WTC11 (cell line): ENCODE results near the gene ERC1.
"Not testable (repeated sequence)": the region's sequence is repeated elsewhere in the genome, so short reads cannot be mapped to it uniquely, and the experiment has no call there.

Experiments used
- CREM ChIP-seq: sonication (generic); formaldehyde crosslinking; IDR thresholded peaks from 2 replicates; pipeline ENCODE4 v1.8.1; 2022; ENCODE audit warnings: mild to moderate bottlenecking, missing genetic modification reagents, moderate library complexity
- CTCF ChIP-seq: fragments of 200-600 bp; IDR thresholded peaks from 2 replicates; pipeline ENCODE4 v1.8.0; 2022; ENCODE audit warnings: antibody characterized with exemption
- ESRRA ChIP-seq: sonication (generic); formaldehyde crosslinking; IDR thresholded peaks from 2 replicates; pipeline ENCODE4 v1.8.1; 2022; ENCODE audit warnings: mild to moderate bottlenecking, missing genetic modification reagents, borderline replicate concordance
- ETV6 ChIP-seq: sonication (generic); formaldehyde crosslinking; IDR thresholded peaks from 2 replicates; pipeline ENCODE4 v1.8.1; 2022; ENCODE audit warnings: mild to moderate bottlenecking, missing genetic modification reagents
- FOXP4 ChIP-seq: sonication (generic); formaldehyde crosslinking; IDR thresholded peaks from 2 replicates; pipeline ENCODE4 v1.8.0; 2022; ENCODE audit warnings: mild to moderate bottlenecking, missing genetic modification reagents
- MAX ChIP-seq: sonication (generic); formaldehyde crosslinking; IDR thresholded peaks from 2 replicates; pipeline ENCODE4 v1.8.0; 2022; ENCODE audit warnings: mild to moderate bottlenecking, missing genetic modification reagents
- PRDM15 ChIP-seq: sonication (generic); formaldehyde crosslinking; IDR thresholded peaks from 2 replicates; pipeline ENCODE4 v1.8.0; 2022; ENCODE audit warnings: missing genetic modification reagents
- SOX15 ChIP-seq: fragments of 250-450 bp; sonication (Bioruptor Pico); IDR thresholded peaks from 2 replicates; pipeline ENCODE4 v1.9.0; 2021; ENCODE audit warnings: mild to moderate bottlenecking
- SP1 ChIP-seq: sonication (generic); formaldehyde crosslinking; conservative IDR thresholded peaks from 2 replicates; pipeline ENCODE4 v1.8.1; 2022; ENCODE audit warnings: missing genetic modification reagents
- TEAD4 ChIP-seq: sonication (generic); formaldehyde crosslinking; IDR thresholded peaks from 2 replicates; pipeline ENCODE4 v1.8.0; 2022; ENCODE audit warnings: mild to moderate bottlenecking, missing genetic modification reagents
- TP53 ChIP-seq: sonication (generic); formaldehyde crosslinking; IDR thresholded peaks from 2 replicates; pipeline ENCODE4 v1.8.1; 2023; ENCODE audit warnings: mild to moderate bottlenecking, missing genetic modification reagents
- USF1 ChIP-seq: sonication (generic); formaldehyde crosslinking; IDR thresholded peaks from 2 replicates; pipeline ENCODE4 v1.8.0; 2022; ENCODE audit warnings: mild to moderate bottlenecking, missing genetic modification reagents

GRCh38 chr12:1255125-1255524 is 264.1 kb downstream of the ERC1 start:
- TF ChIP-seq CTCF; MAX (CRISPR knock-in tag); USF1 (CRISPR knock-in tag); ETV6; SP1; SOX15 (CRISPR knock-in tag); TEAD4; TP53 (CRISPR knock-in tag); PRDM15; FOXP4 (CRISPR knock-in tag); CREM; ESRRA (CRISPR knock-in tag): not testable (repeated sequence)
